GM23338 (cell line): ENCODE measurements around the gene C5orf24.

Experiments
- CREB1 ChIP-seq: fragments of 250-450 bp; sonication (Bioruptor Pico); IDR thresholded peaks from 2 replicates; pipeline ENCODE4 v1.5.0; 2020; ENCODE audit warnings: low read depth, mild to moderate bottlenecking, moderate library complexity
- CTCF ChIP-seq, 2 experiments: fragments of 200-600 bp in 1 of 2; sonication (generic) in 1 of 2; conservative IDR thresholded peaks; 2 replicates each; pipeline versions ENCODE4 v1.5.1 to v1.6.1; 2016 to 2017; ENCODE audit warnings: antibody characterized with exemption in 2 of 2, low read depth in 2 of 2, mild to moderate bottlenecking in 2 of 2, moderate library complexity in 1 of 2
- ETS1 ChIP-seq: IDR thresholded peaks from 2 replicates; pipeline ENCODE4 v1.6.1; 2016; ENCODE audit warnings: antibody characterized with exemption
- EZH2 ChIP-seq: fragments of 200-600 bp; sonication (generic); IDR thresholded peaks from one replicate; pipeline ENCODE4 v1.8.0; 2017; ENCODE audit warnings: antibody characterized with exemption, mild to moderate bottlenecking, low read depth; ENCODE audit not compliant: unreplicated experiment
- EZH2phosphoT487 ChIP-seq: fragments of 200-600 bp; sonication (generic); IDR thresholded peaks from one replicate; pipeline ENCODE4 v1.8.1; 2018; ENCODE audit warnings: antibody characterized with exemption; ENCODE audit not compliant: unreplicated experiment
- POLR2AphosphoS5 ChIP-seq: IDR thresholded peaks from 2 replicates; pipeline ENCODE4 v1.6.1; 2016; ENCODE audit warnings: antibody characterized with exemption, low read depth
- REST ChIP-seq: IDR thresholded peaks from one replicate; pipeline ENCODE4 v1.6.1; 2018; ENCODE audit warnings: antibody characterized with exemption; ENCODE audit not compliant: unreplicated experiment
- STAT1 ChIP-seq: IDR thresholded peaks from one replicate; pipeline ENCODE4 v1.6.1; 2016; ENCODE audit warnings: antibody characterized with exemption; ENCODE audit not compliant: unreplicated experiment
- ZNF331 ChIP-seq: fragments of 250-450 bp; sonication (Bioruptor Pico); IDR thresholded peaks from 2 replicates; pipeline ENCODE4 v1.5.0; 2020; ENCODE audit warnings: low read depth, mild to moderate bottlenecking, moderate library complexity

GRCh38 chr5:134824681-134825080 lies 21.1 kb upstream of the C5orf24 start:
- no peak for TF ChIP-seq CTCF (conservative IDR thresholded peaks at IDR 0.05; ENCODE audit: low read depth in 2 of 2)
- TF ChIP-seq POLR2AphosphoS5 = no peak
- TF ChIP-seq STAT1 = no peak
- TF ChIP-seq EZH2 = no peak
- no peak for TF ChIP-seq CREB1 (CRISPR knock-in tag)
- no peak for TF ChIP-seq EZH2phosphoT487
- TF ChIP-seq REST = no peak
- TF ChIP-seq ZNF331 (CRISPR knock-in tag) = no peak
- TF ChIP-seq ETS1 = no peak
